Stimulated activated CD4-positive, alpha-beta T cell treated with anti-CD3 and anti-CD28 coated beads, Interleukin-4, amount 100 ng/mL, for 4 hours (primary cell): ENCODE data around the gene LZTR1.
A peak's percentile ranks its signal among the peaks of the same experiment; 100 is the strongest.

Experiments used
- DNase-seq, 2 experiments: peaks; one replicate each; pipeline ENCODE4 v3.0.0-alpha.2; 2020

Gene LZTR1

DNA sequence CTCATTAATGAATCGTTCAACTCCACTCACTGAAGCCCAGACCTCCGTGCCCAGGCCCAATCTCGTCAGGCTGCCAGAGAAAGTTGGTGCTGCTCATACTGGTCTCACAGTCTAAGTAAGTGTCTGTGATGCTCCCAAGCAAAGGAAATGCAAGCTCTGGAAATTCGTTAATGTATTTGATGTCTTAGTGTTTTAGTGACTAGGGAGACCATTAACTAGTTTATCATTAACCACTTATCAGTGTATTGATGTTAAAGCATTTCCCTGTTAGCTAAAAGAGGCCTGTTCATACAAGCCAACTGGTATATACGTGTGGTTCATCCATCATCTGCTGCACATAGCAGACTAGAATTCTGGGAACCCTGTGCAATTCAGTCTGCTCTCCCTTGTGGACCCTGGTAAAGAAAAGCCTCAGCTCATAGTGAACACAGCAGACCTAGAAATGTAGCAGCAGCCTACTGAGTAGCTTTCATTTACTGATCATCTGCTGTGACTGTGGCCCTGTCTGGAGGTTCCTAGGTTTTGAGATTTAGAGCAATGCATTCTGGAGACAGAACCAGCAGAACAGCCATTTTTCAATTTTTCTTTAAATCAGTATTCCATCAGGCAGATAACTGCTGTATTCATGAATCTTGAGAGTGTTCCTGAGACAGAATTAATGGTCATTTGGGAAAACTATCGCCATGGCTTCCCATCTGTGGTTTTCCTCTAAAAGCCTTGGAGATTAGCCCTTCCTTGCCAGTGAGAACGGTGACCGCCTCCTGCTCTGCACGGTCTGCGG, 30.8 kb upstream of the LZTR1 start:
- no peak for DNase-seq

DNA sequence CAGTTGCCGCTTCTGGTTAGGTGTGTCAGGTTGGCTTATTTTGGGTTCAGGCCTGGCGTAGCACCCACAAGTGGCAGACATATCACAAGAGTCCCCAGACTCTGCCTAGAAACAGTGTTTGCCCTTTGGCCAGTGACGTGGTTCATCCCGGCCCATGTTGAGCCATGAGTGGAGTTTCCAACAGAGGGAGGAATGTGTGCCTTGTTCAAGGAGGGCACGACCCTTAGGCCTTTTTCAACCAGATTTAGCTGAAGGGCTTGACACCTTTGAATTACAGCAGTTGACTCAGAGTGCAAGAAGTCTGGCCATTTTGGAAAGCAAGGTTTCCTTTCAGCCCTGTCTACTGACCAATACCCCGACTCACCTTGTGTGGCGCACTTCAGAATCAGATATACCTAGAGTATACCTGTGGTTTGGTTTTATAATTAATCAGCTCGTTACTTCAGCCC, 30.1 kb upstream of the LZTR1 start:
- no peak for DNase-seq

DNA sequence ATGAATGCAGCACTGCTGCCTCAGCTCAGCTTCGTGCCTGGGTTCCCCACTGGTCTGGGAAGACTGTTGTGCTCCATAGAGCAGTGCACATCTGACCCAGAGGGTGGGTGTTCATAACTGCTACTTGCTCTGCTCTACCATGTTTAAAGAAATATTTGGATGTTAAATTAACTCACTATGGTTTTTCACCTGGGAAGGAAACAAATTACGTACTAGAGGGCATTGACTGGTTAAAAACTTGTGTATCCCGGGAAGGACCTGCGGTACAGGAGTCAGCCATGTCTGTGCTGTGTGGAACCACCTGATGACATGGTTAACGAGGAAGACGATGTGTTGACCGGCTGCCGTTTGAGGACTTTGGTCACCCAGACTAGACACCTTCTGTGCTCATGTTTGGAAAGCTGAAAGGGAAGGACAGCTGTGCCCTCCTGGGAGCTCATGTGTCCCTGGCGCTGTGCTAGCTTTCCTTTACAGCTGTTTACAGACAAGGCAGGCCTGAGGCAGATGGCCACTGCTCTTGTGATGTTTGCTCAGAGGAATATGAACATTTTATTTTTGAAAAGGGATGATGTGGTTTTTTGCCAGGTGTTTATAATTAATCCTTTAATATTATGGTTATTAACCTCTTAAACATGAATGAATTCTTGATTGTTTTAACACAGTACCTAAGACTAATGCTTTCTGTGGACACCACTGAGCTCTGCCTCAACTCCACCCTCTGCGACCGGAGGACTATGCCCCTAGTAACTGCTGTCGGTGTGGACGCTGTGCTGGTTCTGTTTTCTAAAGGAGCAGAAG, 29.4 kb upstream of the LZTR1 start:
- no peak for DNase-seq

DNA sequence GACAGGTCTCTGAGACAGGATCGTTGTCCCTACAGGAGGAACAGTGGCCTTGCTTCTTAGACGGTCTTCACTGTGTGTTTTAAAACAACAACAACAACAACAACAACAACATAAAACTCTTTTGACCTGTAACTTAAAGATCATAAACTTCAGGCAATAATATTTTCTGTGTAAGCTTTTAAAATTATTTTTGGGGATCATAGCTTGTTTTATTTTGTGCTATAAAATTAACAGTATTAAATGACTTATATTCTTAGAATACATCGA, 28.8 kb upstream of the LZTR1 start:
- no peak for DNase-seq

DNA sequence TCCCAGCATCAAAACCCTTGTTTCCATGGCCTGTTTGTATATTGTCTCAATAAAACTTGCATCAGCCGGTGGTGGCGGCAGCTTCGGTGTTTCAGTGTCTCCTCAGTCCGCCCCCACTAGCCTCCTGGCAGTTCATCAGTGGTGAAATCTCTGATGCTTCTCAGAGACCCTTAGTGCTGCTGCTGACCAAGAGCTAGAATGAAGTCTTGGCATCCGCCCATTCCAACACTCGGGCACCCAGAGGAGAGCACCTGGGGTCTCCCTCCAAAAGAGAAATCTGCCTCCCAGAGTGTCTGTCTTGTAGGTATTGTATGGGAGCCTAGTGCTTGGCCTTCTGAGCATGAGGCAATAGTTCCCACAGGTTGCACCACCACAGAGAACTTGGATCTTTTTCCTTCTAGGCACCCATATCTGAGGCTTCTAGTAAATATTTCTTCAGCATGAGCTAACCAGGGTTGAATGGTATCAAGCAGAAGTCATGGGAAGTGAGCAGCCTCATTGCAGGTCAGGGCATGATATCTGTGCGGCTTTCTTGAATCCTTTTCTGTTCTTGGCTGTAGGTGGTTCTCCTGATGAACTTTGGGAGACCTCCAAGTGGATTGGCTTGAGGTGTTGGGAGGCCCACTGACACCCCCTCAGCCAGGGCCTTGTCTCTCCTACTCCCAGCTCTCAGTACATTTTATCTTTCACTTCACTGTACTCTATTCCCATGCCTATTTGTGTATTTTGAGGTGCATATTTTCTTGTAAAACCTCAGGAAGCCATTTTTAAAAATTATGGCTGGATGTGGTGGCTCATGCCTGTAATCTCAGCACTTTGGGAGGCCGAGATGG, 28.2 kb upstream of the LZTR1 start:
- DNase-seq: no peak

DNA sequence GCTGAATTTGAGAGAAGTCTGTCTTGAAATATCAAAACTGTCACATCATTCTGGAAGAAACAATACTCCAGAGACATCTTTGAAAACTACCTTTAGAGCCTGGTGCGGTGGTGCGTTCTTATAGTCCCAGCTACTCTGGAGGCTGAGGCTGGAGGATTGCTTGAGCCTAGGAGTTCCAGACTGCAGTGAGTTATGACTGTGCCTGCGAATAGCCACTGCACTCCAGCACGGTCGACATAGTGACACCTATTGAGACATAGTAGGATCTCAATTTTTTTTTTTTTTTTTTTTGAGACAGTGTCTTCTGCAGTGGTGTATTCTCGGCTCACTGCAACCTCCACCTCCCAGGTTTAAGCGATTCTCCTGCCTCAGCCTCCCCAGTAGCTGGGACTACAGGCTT, 26.5 kb upstream of the LZTR1 start:
- no peak for DNase-seq

DNA sequence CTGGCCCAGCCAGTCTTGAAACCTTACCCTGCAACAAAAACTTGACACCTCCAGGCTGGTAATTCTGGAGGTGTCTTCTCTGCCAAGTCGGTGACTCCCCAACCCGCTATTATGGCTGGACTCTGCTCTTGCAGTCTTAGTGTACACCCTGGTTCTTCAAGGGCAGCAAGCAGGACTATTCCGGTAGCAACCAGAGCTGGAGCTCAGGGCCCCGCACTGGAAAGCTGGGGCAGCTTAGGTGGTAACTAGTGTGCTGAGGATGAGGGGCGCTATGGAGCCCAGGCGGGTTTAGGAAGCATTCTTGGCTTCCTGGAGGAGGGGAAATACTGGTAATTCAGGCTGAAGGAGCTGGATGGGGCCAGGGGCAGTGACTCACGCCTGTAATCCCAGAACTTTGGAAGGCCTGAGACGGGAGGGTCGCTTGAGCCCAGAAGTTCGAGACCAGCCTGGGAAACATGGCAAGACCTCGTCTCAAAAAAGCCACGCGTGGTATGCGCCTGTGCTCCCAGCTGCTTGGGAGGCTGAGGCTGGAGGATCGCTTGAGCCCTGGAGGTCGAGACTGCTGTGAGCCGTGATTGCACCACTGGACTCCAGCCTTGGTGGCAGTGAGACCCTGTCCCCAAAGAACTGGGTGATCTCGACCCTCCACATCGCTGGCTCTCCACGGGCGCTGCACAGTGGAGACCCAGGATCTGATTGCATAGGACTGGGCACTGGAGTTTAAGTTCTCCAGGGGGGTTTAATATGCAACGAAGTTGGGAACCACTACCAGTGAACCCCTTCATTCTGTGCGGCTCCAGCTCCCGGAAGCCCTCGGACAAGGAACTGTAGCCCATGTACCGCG, 25.6 kb upstream of the LZTR1 start:
- no peak for DNase-seq

DNA sequence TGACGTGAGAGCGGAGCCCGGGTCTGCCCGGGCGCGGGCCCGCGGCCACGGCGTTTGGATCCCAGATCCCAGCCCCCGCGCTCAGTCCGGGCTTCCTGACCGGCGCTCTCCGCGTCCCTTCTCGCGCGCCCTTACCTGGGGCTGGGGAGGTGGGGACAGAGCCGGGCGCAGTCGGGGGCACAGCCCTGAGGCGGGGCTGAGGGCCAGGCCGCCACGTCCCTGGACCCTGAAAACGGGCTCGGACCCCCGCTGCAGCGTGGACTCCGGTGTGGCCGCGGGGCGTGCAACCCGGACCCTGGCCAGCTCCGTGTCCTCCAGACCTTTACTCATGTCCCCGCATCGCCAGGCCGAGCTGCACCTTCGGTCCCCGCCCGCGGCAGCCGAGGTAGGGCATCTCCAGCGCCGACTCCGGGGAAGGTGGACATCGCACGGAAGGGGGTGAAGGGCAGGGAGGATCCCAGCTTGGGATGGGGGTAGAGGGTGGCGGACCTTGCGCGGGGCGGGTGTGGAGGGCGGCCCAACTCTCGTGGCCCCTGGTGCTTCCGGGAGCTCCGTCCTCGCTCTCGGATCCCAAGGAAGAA, 24.9 kb upstream of the LZTR1 start:
- no peak for DNase-seq

DNA sequence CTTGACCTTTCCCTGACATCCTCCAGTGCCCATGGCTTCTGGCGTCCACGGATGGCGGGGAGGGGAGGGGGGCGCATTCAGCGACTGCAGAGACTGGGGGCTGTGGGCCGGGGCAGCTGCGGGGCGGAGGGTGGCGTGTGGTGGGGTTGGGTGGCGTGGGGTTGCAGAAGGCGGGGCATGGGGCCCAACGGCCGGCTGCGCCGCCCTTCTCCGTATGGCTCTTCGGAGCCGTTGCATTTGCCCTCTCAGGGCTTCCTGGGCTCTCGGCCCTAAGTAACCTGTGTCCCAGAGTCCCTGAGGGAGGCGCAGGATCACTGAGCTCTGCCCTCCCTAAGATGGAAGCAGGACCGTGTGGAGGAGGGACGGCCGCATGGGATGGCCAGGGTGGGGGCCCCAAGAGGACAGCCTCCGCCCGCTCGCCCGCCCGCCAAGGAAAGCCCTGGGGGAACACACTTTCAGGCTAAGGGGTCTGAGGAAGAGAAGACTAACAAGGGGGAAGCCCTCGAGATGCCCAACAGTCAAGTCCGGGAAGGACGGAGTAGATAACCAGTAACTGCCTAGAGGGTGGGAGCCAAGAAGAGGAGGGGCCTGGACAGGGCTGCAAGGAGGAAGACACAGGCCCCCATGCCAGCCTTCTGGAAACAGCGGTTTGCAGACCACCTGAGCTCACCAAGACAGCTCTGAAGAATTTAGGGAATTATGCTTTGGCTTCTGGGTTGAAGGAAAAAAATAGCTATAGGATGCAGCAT, 24.2 kb upstream of the LZTR1 start:
- no peak for DNase-seq

DNA sequence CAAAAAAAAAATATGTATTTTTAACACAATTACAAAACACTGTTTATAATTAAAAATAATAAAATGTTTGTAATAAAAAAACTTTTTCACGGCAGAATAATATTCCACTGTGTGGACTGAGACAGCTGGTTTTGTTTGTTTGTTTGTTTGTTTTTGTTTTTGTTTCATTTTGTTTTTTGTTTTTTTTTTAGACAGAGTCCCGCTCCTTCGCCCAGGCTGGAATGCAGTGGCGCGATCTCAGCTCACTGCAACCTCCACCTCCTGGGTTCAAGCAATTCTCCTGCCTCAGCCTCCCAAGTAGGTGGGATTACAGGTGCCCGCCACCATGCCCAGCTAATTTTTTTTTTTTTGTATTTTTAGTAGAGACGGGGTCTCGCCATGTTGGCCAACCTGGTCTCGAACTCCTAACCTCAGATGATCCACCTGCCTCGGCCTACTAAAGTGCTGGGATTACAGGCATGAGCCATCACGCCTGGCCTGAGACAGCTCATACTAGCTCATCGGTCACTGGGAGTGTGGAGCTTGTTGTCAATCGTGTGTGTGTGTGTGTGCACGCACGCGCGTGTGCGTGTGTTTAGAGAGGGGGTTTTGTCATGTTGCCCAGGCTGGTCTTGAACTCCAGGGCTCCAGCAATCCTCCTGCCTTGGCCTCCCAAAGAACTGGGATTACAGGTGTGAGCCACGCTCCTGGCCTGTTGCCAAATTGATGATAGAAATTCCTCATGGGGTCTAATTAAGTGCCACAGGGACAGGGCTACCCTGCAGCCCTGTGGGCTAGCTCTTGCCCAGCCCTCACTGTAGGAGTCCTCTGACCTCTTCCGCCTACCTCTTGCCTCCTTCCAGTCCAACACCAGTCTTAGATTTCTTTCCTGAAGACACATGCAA, 22.3 kb upstream of the LZTR1 start:
- no peak for DNase-seq

DNA sequence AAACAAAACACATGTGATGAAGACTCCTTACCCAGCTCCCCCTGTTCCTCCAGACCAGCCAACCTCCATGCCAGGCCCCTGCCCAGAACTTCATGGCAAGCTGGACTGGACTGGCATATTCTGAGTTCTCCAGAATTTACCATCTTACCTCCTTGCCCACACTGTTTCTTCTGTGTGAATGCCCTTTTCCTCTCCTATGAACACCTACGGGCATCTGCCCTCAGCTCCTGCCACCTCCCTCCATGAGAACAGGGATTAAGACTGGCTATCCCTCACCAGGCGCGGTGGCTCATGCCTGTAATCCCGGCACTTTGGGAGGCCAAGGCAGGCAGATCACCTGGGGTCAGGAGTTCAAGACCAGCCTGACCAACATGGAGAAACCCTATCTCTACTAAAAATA, 21.5 kb upstream of the LZTR1 start:
- no peak for DNase-seq

DNA sequence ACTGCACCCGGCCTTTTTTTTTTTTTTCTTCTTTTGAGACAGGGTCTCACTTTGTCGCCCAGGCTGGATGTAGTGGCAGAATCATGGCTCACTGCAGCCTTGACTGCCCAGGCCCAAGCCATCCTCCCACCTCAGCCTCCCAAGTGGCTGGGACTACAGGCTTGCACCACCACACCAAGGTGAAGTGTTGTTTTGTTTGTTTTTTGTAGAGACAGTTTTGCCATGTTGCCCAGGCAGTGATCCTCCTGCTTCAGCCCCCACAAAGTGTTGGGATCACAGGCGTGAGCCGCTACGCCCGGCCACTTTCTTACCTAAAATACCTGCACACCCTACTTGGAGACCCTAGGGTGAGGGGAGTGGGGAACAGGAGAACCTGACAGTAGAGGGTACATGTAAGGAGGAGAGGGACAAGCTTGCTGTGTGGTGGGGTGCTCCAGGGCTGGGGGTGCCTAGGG, 19.6 kb upstream of the LZTR1 start:
- DNase-seq: no peak

DNA sequence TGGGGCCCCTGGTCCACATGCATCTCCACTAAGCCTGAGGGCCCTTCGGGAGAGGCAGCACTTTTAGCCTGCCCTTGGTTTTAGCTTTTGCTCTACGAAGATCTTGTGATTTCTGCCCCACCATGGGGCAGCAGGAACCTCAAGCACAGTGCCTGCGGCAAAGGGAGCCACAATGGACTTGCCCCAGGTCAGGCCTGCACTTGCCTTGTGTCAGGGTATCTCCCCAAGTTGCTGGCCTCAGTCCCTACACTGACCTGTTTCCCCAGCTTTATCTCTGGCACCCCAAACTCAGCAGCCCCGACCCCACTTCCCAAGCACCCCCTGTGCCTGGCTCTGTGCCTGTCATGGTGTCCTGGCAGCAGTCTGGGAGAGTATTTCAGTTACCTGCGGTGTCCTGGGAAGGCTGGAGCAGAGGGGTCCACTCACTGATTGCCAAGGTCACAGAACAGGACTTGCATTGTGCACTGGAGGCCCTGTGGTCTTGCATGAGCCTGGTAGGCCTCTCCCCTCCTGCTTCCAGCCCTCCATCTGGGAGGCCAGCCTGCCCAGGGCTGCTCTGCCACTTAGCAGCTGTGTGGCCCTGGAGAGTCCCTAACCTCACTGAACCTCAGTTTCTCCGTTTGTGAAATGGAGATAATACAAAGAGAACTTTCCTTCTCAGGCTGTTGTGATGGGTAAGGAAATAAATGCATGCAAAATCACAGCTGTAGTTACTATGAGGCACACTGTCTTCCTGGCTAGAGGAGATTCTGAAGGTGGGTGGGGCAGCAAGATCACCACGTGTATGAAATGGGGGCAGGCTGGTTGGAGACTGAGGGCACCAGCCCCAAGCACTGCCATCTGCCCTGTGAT, 18.7 kb upstream of the LZTR1 start:
- no peak for DNase-seq

DNA sequence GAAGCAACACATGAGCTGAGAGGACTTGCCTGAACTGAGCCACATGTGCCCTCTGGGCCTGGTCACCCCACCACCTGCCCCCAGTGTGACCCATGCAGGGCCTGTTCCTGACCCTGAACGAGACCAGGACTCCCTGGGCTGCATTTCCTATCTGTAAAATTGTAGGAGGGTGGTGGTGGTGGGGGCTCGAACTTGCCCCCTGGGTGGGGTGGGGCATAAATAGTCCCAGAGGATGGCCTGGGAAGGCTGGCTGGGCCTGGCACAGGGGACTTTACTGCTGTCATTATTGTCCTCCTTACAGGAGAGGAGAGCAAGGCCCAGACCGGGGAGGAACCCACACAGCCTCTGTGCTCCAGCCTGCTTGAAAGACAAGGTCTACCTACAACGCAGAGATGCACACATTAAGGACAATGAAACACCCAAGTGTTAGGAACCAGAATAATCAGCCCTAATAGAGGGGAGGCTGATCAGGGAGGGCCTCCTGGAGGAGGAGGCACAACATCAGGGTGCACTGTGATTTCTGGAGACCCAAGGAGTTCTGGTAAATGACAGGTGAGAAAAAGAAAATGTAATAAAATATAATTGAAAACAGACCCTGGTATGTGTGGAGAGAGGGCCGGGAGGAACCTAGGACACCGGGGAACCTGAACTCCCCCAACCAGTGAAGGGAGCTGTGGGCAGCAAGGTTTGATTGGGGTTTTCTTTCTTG, 17.9 kb upstream of the LZTR1 start:
- no peak for DNase-seq

DNA sequence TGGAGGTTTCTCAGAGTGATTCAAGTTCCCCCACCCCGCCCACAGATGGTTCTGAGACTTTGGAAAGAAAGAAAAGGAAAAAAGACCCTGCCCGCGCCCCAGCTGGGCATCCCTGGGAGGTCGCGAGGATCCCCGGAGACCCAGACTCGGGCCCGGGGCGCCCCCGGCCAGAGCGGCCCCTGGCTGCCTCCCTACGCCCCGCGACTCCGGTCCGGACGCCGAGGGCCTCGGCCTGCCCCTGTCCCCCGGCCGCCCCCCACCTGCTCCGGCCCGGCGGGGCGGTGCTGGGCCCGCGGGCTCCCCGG, 17.3 kb upstream of the LZTR1 start:
- peak in 1 of 2 experiments; percentile 13 for DNase-seq

DNA sequence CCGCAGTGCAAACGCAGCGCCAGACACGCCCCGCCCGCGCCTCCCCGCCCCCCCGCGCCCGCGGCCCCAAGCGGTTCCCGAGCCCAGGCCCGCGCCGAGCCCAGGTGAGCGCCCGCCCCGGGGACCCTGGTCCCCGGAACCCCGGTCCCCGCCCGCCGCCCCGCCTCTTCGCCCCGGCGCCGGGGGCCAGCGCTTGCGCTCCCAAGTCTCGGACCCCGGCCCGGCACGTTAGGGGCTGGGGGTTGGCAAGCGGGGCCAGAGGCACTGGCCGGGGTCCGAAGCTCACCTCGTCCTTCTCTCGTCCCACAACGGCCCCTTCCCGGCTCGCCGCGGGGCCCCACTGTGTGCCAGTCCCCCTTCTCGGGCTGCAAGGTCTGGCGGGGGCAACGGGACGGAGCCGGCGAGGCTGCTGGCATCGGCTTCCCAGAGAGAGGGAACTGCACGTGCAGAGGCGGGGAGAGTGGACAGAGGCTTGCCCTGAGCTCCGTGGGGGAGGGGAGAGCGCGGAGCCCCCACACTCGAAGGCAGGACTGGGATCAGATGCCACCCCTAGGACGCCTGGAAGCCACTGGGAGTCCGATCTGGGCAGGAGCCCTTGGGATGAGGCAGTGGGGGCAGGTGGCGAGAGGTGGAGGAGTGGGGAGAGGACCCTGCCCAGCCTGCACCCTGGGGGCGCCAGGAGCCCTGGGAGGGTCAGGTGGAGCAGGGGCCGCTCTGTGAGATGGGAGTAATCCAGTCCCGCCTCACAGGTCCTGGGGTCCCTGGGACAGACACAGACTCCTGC, 16.8 kb upstream of the LZTR1 start:
- DNase-seq: no peak

DNA sequence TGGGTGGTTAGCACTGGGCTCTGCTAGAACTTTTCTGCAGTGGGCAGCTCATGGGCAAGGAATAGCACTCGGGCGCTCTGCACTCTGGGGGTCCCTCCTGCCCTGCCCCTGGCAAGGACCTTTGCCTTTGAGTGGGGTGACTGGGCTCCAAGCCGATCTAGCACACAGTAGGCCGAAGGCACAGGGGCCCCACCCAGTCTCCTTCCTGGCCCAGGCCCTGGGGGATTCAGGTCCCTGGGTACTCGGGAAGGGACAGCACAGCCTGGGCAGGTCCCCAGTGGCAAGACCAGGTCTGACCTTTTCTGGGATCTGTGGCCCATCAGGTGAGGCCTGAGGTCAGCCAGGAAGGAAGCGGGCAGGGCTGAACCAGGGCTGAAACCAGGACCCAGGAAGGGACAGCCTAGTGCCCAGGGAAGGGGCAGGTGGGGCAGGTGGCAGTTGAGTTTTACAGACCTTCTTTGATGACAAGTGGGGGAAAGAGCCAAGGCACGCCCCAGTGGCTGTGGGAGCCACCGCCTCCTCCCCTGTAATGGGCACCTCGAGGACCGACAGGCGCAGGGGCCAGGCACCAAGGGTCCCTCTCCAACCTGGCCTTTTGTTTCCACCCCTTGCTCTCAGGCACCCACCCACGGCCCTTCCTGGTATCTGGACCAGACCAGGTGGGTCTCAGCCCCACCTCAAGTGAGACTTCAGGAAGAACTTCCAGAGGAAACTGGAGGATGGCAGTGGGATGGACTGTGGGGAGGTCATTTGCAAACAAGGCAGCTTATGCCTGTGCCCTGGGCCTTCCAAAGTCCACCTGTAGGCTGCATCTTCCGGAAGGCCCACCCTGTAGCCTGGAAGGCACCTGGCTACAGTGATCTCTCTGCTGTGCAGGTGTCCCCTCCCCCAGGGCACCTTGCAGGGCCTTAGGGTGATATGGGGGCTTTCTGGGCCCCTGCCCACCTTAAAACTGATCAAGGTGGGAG, 15.9 kb upstream of the LZTR1 start:
- DNase-seq: no peak
